Ovary (tissue), 3 donors: ENCODE data around the gene FCN1.

Experiments
- CTCF ChIP-seq, 3 donors: fragments of 450-650 bp in 2 of 3; fragments of 200-600 bp in 1 of 3; IDR thresholded peaks; one replicate each; pipeline versions ENCODE4 v1.5.1 to v1.8.0; 2016 to 2022; ENCODE audit warnings: antibody characterized with exemption in 3 of 3, mild to moderate bottlenecking in 1 of 3
- EP300 ChIP-seq: sonication (generic); formaldehyde crosslinking; IDR thresholded peaks from one replicate; pipeline ENCODE4 v1.6.1; 2017; ENCODE audit warnings: antibody characterized with exemption
- POLR2A ChIP-seq: fragments of 450-650 bp; IDR thresholded peaks from one replicate; pipeline ENCODE4 v1.6.1; 2017; ENCODE audit warnings: antibody characterized with exemption, mild to moderate bottlenecking, moderate library complexity
- donor health status: DM: no; HTN: no; CAD: no.

- TF ChIP-seq CTCF (IDR thresholded peaks at IDR 0.05) (no peak), EP300 (no peak), POLR2A (no peak)
Observed at GRCh38 chr9:134939080-134939733, 21.5 kb upstream of the FCN1 start.
